GM12873 (cell line): ENCODE results near the gene LY6G6C.

Source experiments
- TF ChIP-seq, protein P1 (sequence below): IDR thresholded peaks from 2 replicates; pipeline ENCODE4 v1.5.1; 2012; ENCODE audit warnings: low read depth, mild to moderate bottlenecking, moderate library complexity, low read length, control low read depth; ENCODE audit not compliant: insufficient read depth; ENCODE audit errors: missing control alignments

The LY6G6C gene

GRCh38 chr6:31713991-31714684 lies 7.4 kb downstream of the LY6G6C start:
- TF ChIP-seq, protein P1, sequence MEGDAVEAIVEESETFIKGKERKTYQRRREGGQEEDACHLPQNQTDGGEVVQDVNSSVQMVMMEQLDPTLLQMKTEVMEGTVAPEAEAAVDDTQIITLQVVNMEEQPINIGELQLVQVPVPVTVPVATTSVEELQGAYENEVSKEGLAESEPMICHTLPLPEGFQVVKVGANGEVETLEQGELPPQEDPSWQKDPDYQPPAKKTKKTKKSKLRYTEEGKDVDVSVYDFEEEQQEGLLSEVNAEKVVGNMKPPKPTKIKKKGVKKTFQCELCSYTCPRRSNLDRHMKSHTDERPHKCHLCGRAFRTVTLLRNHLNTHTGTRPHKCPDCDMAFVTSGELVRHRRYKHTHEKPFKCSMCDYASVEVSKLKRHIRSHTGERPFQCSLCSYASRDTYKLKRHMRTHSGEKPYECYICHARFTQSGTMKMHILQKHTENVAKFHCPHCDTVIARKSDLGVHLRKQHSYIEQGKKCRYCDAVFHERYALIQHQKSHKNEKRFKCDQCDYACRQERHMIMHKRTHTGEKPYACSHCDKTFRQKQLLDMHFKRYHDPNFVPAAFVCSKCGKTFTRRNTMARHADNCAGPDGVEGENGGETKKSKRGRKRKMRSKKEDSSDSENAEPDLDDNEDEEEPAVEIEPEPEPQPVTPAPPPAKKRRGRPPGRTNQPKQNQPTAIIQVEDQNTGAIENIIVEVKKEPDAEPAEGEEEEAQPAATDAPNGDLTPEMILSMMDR, result no peak

- TF ChIP-seq, protein P1, result no peak
Observed at GRCh38 chr6:31713465-31713864, 8.1 kb downstream of the LY6G6C start.

DNA sequence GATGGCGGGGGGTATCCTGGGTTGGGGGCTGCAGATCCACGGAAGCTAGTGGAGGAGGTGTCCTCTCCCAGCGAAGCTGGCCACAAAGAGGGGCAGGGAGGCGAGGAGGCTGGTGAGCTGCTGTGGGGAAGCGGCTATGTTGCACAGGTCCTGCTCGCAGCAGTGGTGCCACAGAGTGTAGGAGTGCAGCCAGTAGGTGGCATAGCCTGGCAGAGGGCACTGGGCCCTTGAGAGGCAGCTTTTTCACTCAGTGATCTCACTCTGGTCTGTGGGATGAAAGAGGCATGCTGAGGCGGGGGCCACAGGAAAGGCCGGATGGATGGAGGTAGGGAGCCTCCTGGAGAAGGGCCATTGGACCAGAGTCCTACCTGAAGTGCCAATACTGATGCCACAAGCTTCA lies 9.2 kb downstream of the LY6G6C start:
- TF ChIP-seq, protein P1, result peak; percentile 32

DNA sequence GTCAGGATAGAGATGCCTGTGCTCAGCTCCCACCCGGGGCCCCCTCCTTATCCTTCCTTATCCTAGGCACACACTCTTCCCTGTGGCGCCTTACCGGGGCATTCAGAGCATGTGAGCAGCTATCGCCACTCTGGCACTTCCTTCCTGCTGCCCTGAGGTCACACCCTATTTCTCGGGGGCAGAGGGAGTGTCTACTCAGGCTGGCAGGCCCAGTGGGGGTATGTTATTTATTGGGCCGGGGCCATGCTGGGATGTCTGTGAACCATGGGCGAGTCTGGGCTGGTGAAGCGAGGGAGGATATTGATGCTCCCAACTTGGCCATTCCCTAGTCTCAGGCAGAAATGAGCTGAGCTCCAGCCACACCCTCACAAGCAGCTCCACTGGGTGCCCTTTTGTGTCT lies 10.3 kb downstream of the LY6G6C start:
- TF ChIP-seq, protein P1, result no peak

- TF ChIP-seq, protein P1, result no peak
Observed at GRCh38 chr6:31710523-31711219, 10.9 kb downstream of the LY6G6C start.

GRCh38 chr6:31708224-31708623 lies 13.3 kb downstream of the LY6G6C start:
- TF ChIP-seq, protein P1, result no peak

GRCh38 chr6:31707701-31708100 lies 13.8 kb downstream of the LY6G6C start:
- TF ChIP-seq, protein P1, result no peak
